NOMO-1 treated with dmso at 0.1 percent for 144 hours (cell line): ENCODE data around the gene MPP3.

Experiments
- DNase-seq: peaks from one replicate; lab custom pipeline; 2025; ENCODE audit not compliant: unreplicated experiment; lab: John Stamatoyannopoulos, UW

The MPP3 gene

DNA sequence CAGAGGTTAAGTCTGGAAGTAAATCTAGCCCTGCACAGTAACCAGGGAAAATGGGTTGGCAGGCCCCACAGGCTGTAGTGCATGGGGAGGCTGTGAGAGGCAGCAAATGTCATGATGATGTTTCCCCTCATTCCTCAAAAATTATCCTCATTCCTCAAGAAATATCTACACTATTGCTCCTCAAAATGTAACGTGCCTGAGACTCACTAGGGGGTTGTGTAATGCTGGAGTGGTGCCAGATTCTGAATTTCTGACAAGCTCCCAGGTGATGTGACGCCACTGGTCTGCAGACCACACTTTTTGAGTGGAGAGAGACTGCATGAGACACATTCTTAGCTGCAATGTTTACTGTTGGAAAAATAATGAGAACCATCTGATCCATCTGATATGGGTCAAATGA is 1.2 kb upstream of the MPP3 start:
- DNase-seq = no peak

DNA sequence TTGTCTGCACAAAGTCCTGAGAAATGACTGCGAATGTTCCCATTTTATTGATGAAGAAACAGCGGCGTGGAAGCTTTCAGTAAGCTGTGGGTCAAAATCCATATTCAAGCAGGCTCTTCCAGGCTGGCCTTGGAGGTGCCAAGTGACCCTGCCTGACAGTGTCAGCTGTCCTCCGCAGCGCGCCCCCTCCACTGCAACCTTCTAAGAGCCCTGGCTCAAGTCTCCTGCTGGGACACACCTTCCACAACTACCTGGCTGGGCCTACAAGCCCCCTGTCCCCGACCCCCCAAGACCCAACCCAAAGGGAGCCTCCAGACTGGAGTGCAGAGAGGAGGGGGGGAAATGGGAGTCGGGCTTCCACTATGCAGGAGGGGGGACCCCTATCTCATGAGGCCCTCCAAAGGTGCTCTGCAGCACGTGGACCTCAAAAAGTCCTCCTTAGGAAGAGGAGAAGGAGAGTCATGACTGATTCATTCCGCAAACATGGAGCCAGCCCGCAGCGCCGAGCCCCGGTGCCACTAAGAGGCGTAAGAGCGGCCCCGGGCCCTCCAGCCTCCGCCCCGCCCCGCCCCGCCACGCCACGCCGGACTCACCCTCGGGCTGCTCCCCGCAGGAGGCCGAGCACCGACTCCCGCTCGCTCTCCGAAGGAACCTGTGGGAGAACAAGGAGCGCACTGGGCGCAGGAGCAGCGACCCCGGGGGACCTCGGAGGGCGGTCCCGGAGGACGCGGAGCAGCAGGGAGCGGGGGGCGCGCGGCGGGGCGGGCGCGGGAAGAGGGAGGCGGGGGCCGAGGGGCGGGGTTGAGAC is 574 bp downstream of the MPP3 start:
- no peak for DNase-seq

DNA sequence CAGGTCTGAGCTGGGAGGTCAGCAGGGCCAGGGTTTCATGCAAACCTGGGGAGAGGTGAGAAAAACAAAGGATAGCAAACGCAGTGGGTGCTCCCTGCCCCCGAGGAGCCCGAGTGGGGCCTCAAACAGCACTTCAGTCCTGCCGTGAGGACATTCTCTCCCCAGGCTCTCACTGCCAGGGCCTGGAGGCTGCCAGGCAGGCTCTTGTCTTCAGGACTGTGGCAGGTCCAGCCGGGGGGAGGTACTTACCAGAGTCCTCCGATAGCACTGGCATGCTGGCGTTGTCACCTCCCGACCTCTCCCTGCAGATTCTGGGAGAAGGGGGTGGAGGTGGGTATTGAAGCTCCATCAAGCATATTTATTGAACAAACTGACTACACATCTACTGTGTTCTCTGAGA is 1.3 kb downstream of the MPP3 start:
- no peak for DNase-seq

DNA sequence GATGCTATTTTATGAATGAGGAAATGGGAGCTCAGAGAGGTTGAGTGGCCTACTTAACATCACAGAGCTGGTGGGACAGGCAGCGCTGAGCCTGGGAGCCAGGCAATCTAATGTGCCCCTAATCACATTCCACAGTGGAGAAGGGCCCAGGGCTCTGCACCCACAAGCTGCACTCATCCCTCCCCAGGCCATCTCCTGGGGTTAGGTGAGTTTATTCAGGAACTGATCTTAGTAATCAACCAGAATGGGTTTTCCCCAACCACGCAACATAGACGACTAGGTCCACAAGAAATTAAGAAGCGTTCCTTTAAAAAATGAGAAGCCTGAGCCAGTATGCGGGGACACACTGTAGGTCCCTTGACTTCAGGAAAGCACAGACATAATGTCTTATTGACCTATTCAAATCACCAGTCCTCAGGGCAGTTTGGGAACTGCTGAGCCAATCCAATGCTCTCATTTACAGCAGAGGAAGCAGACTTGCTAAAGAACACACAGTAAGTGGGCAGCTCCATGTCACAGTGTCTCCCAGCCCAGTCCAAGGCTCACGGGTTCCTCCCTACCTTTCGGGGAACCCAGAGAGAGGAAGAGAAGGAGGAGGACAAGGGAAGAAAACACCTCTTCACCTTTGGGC is 2.3 kb downstream of the MPP3 start:
- DNase-seq = no peak

DNA sequence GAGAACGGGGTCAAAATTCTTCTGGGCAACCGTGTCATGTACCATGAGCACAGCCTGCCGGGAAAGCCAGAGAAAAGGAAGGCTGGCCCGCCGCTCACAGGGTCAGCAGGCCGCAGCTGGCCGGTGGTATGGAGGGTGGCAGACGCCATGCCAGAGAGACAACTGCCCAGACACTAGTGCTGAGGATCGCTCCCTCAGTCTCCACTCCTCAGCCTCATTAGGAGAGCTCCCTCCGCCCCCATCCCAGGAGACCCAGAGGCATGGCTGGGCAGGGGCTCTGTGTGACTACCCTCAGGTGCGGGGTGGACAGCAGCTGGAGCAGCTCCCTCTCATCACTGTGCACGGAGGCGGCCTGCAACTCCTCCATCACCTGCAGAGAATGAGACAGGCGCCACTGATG is 3.2 kb downstream of the MPP3 start:
- no peak for DNase-seq

DNA sequence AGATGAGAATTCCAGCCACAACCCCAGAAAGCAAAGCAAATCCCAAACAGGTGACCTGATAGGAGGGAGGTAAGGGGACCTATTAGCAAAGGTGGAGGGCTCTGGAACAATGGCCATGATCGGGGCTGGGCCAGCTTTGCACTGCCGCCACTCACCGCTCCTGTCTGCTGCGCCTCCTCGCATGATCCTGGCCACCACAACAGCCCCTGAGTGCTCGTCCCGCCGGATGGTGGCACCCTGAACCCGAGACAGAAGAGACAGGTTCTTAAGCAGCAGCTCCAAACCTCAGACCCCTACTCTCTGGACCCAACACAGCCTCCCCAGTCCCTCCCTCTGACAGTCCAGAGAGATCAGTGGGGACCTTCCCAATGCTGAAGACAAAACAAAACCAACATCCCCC is 5.3 kb downstream of the MPP3 start:
- DNase-seq = no peak

DNA sequence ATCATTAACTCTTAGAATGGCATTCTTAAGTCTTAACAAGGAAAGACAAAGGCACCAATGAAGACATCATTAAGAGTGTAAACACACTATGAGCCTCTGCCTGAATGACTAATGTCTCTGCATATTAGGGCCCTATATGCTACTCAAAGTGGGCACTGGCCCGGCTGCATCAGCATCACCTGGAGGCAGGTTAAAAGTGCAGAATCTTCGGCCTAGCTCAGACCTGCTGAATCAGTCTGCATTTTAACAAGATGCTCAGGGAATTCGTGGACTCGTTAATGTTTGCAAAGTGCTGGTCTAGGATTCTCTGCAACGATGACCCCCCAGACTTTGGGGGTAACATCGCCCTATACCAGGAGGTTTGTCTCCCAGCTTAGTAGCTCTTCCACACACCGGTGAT is 6.7 kb downstream of the MPP3 start:
- DNase-seq = no peak

DNA sequence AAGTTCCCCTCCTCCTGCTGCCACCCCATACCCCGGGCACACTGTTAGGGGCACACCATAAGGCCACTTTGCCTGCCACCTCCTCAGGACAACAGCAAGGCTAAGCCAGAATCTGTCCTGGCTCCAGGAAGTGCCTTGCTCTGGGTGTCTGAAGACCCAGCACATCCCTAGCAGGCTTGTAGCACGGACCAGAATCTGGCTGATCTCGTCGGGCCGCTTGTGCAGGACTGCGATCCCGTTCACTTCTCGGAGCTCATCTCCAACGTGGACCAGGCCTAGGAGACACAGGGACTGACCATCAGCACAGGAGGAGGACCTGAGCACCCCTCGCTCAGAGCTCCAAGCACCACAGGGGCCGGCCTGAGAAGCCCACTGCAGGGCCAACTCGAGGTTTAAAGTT is 7.4 kb downstream of the MPP3 start:
- DNase-seq = no peak

DNA sequence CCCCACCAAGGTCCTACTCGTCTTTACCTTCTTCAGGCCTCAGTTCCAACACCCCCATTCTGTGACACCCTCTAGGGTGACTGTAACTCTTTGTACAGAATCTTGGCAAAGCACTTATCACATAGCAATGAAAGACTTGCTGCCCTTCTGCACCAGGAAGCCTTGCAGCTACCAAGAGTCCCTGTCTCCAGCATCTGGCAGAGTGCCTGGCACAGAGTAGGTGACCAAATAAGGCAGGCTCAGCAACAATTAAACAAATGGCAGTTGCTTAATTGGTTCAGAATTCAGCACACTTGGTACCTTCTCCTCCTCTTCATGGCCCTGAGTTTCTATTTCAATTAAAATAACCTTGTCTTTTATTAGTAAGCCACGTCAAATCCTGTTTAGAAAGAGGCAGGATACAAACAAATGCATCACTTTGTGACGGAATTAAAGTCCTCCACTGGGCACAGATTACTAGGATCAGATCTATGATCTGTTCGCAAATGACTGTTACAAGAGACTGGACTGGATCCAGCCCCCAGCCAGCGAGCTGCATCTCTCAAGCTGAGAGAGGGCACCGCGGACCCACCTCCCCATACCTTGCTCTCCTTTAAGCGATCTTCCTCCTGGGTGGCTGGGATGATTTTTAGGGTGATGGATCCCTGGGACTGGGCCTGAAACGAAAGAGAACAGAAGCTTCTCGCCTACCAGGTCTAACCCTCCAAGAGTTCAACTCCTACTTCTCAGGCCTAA is 9.4 kb downstream of the MPP3 start:
- no peak for DNase-seq

DNA sequence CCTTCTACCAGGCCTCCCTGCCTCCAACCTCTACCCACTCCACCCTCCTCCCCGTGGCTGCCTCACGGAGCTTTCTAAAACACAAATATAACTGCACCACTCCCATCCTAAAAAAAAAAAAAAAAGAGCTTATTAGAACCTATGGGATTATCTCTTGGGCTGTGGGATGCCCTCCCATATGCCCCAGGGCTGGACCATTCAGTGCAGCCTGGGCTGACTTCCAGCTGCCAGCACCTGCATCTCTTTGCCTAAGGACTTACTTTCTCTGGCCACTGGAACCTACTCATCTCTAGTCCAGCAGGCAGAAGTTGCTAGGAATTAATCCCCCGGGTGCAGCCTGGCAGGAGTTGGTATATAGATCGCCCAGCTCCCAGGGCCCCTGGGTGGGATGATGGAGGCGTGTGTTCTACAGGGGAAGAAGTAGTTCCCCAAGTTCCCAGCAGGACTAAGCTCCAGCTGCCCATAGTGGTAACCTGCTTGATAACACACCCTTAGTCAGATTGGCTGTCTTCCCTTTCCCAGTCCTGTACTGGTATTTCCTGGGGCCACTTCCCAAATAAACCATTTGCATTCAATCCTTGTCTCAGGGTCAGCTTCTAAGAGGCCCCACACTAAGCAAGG is 10.3 kb downstream of the MPP3 start:
- DNase-seq = no peak

DNA sequence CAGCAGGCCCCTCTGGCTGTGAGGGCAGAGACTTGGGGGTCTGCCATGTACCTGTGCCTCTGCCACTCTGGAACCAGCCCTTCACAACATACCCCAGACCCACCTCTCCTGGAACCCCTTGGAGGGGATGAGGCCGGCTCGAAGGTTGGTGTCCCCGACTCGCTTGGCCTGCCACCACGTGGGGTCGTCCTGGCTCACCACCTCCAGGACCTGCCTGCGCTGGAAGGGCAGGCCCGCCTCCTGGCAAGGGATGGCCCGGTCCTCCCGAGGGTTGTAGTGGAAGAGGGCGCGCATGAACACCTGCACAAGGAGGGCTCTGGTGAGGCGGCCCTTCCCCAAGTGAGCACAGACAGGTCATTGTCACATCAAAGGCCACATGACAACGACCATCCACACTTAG is 12.2 kb downstream of the MPP3 start:
- DNase-seq = no peak

DNA sequence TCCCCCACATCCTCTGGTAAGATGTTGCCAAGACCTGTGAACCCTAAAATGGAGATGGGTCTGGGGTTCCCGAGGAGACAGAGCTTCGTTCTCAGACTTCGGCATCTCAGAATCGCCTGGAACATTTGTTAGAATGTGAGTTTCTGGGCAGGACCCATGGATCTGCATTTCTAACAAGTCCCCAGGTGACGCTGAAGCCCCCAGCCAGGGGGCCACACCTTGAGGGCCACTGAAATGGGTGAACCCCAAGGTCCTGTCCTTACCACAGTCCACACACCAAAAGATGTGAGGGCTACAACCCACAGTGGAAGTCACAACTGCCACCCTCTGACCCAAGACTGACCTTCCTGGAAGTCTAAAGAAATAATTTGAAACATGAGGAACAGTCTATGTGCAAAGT is 14.0 kb downstream of the MPP3 start:
- no peak for DNase-seq

DNA sequence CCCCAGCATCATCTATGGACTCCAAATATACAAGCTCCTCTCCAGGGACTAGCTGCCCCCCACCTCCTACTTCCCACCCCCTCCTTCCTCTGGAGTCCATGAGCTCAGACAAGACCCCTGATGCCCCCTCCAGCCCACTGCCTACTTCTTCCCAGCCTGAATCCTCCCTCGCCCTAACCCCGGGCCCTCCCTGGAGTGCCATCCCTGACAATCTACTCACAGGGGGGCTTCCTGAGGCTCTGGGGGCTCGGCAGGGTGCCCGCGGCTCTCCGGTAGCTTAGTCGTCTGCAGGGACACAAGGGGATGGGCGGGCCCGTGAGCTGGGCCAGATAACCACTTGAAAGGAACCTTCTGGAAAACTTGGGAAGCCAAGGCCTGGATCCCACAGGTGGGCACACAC is 15.1 kb downstream of the MPP3 start:
- DNase-seq = no peak

DNA sequence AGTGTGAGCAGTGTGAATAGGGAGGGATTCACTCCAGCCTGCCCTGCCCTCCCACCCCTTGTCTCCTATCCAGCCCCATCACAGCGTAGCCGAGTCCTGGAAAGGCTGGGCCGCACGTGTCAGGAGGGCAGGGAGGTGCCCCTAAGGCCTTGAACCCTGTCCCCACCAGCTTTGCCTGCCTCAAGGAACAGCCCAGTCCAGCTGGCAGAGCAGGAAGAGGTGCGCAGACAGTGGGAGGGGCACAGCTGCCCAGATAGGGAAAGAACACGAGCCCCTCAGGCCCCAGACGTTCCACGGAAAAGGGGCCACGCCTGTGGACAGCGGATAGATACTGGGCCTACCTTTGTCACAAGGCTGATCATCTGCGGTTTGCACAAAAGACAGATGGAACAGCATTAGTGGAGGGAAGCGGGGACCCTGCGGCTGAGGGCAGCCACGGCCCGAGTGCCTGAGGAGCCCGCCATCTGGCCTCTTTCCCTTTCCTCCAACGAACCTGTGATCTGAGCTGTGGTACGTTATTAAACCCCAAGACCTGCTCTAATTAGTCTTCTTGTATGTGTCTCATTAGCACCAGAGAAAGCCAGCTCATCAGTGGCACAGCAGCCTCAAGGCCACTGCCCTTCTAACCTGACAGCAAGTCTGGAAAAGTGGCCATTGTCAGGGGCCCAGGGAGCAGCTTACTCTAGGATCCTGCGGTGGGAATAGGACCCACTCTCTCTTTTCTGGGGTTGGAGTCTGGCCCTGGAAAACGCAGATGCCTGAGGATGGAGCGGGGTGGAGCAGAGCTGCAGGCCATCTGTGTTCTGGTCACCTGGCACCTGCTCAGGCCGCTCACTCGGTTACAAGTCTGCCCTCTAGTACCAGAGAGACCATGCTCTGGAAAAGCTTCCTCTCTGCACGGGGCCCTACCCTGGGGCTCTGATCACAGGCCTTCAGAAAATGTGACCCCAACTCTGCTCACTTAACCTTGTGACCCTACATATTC is 16.3 kb downstream of the MPP3 start:
- no peak for DNase-seq

DNA sequence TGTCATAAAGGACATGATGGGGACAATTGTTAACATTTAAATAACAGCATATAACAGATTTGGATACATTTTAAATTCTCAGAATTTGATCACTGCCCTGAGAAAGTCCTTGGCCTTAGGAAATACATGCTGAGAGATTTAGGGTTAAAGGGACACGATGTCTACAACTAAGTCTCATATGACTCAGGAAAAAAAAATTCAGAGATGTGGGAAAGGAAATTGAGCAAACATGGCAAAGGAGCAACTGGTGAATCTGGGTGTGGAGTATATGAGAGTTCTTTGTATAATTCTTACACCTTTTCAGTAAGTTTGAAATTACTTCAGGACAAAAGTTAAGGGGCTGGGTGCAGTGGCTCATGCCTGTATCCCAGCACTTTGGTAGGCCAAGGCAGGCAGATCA is 18.2 kb downstream of the MPP3 start:
- no peak for DNase-seq

DNA sequence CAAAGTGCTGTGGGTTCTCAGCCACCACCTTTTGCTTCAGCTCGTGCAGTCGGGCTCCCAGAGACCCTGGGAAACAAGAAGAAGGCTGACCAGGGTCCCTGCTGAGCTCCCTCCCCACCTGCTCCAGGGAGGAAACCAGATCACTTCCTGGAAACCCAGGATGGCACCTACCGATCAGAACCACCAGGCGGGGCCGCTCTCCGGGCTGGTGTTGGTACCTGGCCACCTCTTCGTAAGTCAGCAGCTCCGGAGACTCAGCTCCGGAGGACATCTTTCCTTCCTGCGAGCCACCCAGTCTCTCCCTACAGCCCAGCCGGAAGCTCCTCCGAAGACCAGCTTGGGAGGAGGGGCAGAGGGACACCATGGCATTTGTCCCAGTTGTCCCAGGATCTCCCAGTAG is 18.9 kb downstream of the MPP3 start:
- no peak for DNase-seq

DNA sequence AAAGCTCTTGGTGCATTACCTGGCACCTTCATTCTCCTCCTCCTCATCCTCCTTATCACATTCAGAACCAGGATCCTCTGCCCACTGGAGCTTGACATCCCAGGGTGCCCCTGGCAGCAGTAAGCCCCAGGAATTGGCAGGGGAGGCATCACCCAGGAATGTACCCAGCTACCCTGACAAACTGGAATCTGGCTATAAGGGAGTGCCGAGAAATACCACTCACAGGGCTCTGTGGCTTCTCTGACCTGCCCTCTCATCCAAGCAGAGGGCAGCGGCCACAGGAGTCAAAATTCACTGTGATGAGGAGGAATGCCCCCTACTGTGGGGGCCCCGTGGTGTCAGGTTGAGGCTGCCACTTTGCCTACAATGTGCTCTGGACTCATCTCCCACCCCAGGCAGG is 19.6 kb downstream of the MPP3 start:
- DNase-seq = no peak

DNA sequence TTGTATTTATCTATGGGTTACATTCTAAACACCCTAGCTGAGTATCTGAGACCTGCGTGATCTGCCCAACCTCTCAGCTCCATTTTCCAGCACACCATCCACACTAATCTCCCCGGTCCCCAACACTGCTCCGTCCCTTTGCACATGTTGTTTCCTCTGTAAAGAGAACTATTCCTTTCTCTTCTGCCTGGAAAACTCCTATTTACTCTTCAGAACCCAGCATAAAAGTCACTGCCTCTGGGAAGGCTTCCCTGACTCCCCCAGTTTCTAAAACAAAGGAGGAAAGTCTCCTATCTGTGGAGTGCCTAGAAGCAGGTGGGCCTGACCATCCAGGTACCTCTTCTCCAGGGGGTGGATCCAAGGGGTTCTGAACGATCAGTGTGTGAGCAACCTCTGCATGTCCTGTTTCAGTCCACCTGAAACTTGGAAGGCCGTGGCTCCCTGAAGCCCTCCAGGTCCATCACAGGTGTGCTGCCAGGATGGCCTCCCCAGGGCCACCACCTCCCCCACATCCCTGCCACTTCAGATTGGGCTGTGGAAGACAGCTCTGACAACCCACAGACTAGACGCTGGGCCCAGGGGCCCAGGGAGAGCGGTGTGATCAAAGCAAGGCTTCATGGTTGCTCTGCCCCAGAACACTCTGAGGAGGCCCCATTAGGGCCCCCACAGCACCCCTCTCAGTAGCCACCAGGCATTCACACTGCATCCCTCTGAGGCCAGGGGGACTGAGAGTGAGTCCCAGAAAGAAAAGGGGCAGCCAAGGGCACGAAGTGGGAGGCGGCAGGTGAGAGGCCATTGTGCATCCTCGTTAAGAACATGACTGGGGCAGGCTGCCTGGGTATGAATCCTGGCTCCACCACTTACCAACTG is 20.3 kb downstream of the MPP3 start:
- DNase-seq = no peak

DNA sequence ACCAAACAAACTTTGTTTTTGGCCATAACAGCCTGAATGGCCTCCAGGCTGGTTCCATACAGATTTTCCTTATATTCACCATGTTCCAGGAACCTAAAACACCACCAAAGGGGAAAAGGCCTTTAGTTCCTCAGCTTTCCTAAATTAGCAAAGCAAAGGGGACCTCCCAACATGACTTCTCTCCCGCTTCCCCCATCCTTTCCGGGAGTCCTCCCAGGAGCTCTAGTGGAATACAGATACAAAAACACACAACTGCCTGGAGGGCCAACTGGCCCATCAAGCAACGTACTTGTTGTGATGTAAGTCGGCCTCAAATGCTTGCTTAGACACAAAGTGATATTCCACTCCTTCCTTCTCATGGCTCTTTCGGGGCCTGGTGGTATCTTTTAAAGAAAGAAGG is 22.1 kb downstream of the MPP3 start:
- DNase-seq = no peak

DNA sequence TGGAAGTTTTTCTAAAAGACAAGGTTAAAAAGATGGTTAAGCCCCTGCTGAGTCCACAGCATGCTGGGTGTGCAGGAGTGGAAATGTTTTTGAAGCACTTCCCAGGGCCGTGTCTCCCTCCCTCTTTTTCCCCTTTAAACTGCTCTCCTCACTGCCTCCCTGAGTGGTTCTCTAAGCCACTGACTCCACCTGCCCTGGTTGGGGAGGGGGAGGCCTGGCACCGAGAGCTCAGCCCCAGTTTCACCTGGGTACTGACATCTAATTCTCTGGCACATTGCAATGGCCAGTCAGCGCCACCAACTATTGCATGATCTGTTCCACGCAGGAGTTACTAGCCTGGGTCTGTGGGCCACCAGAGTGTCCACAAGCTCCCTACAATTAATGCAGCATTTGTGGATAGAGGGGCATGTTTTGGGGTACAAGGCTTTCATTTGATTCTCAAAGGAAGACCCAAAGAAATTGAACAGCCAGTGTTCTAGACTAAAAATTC is 22.7 kb downstream of the MPP3 start:
- no peak for DNase-seq
